SK-N-SH (cell line): Measurements from ENCODE around the gene C8G.

ENCODE experiments used
- CHD2 ChIP-seq: fragments of 150-350 bp; IDR thresholded peaks from 2 replicates; pipeline ENCODE4 v1.6.1; 2018; ENCODE audit warnings: low read length; ENCODE audit not compliant: partially characterized antibody
- ELF1 ChIP-seq: IDR thresholded peaks from 2 replicates; pipeline ENCODE4 v1.4.0; 2012
- EP300 ChIP-seq, 2 experiments: IDR thresholded peaks; 2 replicates each; pipeline versions ENCODE4 v1.4.0 to v1.6.1; 2012; ENCODE audit warnings: borderline replicate concordance in 1 of 2, low read depth in 1 of 2, low read length in 1 of 2
- RFX5 ChIP-seq: IDR thresholded peaks from 2 replicates; pipeline ENCODE4 v1.6.1; 2012; ENCODE audit warnings: mild to moderate bottlenecking, improper control_type of control experiment, low read length
- TAF1 ChIP-seq: IDR thresholded peaks from 2 replicates; pipeline ENCODE4 v1.6.1; 2012; ENCODE audit warnings: low read depth, mild to moderate bottlenecking, low read length, moderate library complexity, borderline replicate concordance
- USF2 ChIP-seq: fragments of 150-350 bp; IDR thresholded peaks from 2 replicates; pipeline ENCODE4 v1.6.1; 2017; ENCODE audit warnings: antibody characterized with exemption, low read length, low read depth, borderline replicate concordance
- TF ChIP-seq, protein P1 (sequence below): fragments of 200-600 bp; sonication (generic); IDR thresholded peaks from 2 replicates; pipeline ENCODE4 v1.6.1; 2017; ENCODE audit warnings: antibody characterized with exemption, mild to moderate bottlenecking, moderate library complexity

DNA sequence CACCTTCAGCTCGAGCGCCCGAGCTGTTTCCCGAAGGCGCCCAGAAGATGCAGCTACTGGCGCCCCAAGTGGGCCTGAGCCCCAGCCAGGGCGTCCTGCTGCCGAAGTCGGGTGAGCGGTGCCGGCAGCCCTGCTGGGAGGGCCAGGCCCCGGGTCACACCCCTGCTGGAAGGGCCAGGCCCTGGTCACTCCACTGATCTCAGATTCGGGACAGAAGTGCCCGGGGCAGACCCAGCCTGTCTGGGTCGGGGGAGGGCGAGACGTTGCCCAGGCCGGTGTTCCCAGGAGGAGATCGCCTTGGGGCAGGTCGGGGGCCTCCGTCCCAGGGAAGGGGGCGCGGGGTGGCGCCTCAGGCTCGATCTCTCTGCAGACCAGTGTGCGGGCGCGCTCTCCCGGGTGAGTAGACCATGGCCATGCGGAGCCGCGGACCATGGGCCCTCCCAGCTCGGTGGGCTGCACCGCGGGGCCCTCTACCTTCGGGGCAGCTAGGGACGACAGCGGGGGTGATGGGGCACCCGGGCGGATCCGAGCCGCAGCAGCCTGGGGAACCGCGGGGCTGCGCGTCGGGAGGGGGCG is 40.1 kb downstream of the C8G start:
- TF ChIP-seq, protein P1, sequence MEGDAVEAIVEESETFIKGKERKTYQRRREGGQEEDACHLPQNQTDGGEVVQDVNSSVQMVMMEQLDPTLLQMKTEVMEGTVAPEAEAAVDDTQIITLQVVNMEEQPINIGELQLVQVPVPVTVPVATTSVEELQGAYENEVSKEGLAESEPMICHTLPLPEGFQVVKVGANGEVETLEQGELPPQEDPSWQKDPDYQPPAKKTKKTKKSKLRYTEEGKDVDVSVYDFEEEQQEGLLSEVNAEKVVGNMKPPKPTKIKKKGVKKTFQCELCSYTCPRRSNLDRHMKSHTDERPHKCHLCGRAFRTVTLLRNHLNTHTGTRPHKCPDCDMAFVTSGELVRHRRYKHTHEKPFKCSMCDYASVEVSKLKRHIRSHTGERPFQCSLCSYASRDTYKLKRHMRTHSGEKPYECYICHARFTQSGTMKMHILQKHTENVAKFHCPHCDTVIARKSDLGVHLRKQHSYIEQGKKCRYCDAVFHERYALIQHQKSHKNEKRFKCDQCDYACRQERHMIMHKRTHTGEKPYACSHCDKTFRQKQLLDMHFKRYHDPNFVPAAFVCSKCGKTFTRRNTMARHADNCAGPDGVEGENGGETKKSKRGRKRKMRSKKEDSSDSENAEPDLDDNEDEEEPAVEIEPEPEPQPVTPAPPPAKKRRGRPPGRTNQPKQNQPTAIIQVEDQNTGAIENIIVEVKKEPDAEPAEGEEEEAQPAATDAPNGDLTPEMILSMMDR, result no peak
- TF ChIP-seq CHD2 (no peak), TAF1 (no peak), RFX5 (no peak), USF2 (no peak), EP300 (IDR thresholded peaks at IDR 0.05; ENCODE audit: borderline replicate concordance in 1 of 2, low read depth in 1 of 2, low read length in 1 of 2) (no peak), ELF1 (no peak)
